ENCODE results near the gene HSPA1L. TPM values are rescaled to one million over a fixed set of nuclear protein-coding genes. Genes with fewer than 3 reads are reported as not detected.

Gene HSPA1L
- total RNA-seq, 1 experiment from 2014 or later: 1.2 TPM

- CTCF ChIA-PET: interaction anchor here (0.5 to 2.6 kb wide), 5 partner anchors 11 to 104 kb away, joined by 3 to 11 read pairs (median 3); partner anchors contain the start of gene LY6G5C
- ATAC-seq (no peak), DNase-seq (ENCODE audit: low spot score) (no peak)
- POLR2A ChIA-PET: no interaction called here
- Mint-ChIP-seq H3K4me1 (no peaks in the 10 kb centered on the region), H3K4me3 (no peak overlapping the region), H3K27ac (no peak overlapping the region), H3K36me3 (peaks cover 39% of the 10 kb centered on the region), H3K9me3 (no peaks in the 10 kb centered on the region), H3K27me3 (ENCODE audit: low read depth) (no peaks in the 10 kb centered on the region)
- TF ChIP-seq PRRX2 (CRISPR knock-in tag; IDR thresholded peaks at IDR 0.05): no peak
- TF ChIP-seq ETV6 (CRISPR knock-in tag; IDR thresholded peaks at IDR 0.05): no peak
- no peak for TF ChIP-seq E2F1 (CRISPR knock-in tag; IDR thresholded peaks at IDR 0.05)
- no peak for TF ChIP-seq CREM (CRISPR knock-in tag; IDR thresholded peaks at IDR 0.05)
- no peak for TF ChIP-seq MXD4 (CRISPR knock-in tag; IDR thresholded peaks at IDR 0.05; ENCODE audit: borderline replicate concordance)
- TF ChIP-seq ARID4B (CRISPR knock-in tag; IDR thresholded peaks at IDR 0.05; ENCODE audit: borderline replicate concordance): no peak
- no peak for TF ChIP-seq ZNF232 (CRISPR knock-in tag; IDR thresholded peaks at IDR 0.05)
- no peak for TF ChIP-seq ERG (CRISPR knock-in tag; IDR thresholded peaks at IDR 0.05)
- no peak for TF ChIP-seq ATF1 (CRISPR knock-in tag; IDR thresholded peaks at IDR 0.05)
- no peak for TF ChIP-seq IRF2 (CRISPR knock-in tag; IDR thresholded peaks at IDR 0.05; ENCODE audit: borderline replicate concordance, low read depth)
- no peak for TF ChIP-seq ELF4 (CRISPR knock-in tag; IDR thresholded peaks at IDR 0.05; ENCODE audit: low read depth)
- no peak for TF ChIP-seq NFYB (CRISPR knock-in tag; conservative IDR thresholded peaks at IDR 0.05; ENCODE audit: low read depth)
- no peak for TF ChIP-seq CDX4 (CRISPR knock-in tag; IDR thresholded peaks at IDR 0.05; ENCODE audit: borderline replicate concordance)
- TF ChIP-seq ZNF317 (CRISPR knock-in tag; IDR thresholded peaks at IDR 0.05; ENCODE audit: borderline replicate concordance, low read depth): no peak
- TF ChIP-seq ZNF416 (CRISPR knock-in tag; IDR thresholded peaks at IDR 0.05): no peak
Measured at GRCh38 chr6:31785475-31785874, 29.6 kb downstream of the HSPA1L start.

- H3K36me3 Mint-ChIP-seq: peaks cover 35% of the 10 kb centered on the region
- ATAC-seq: no peak
- POLR2A ChIA-PET: interaction anchor here (0.7 kb wide), 1 partner anchor 23 kb away, joined by 4 read pairs; no protein-coding TSS in a partner anchor
- H3K27ac Mint-ChIP-seq: no peak overlapping the region; the same call in 1 of the 2 replicates
- no peak overlapping the region for H3K4me3 Mint-ChIP-seq
- H3K9me3 Mint-ChIP-seq: no peaks in the 10 kb centered on the region
- DNase-seq (ENCODE audit: low spot score): no peak
- H3K27me3 Mint-ChIP-seq (ENCODE audit: low read depth): no peaks in the 10 kb centered on the region
- no peaks in the 10 kb centered on the region for H3K4me1 Mint-ChIP-seq
- CTCF ChIA-PET: interaction anchor here (0.9 to 2.6 kb wide), 3 partner anchors 12 to 18 kb away, joined by 3 to 11 read pairs (median 3); no protein-coding TSS in a partner anchor
- no peak for TF ChIP-seq ZBTB21 (CRISPR knock-in tag; IDR thresholded peaks at IDR 0.05; ENCODE audit: borderline replicate concordance)
- TF ChIP-seq NFYB (CRISPR knock-in tag; conservative IDR thresholded peaks at IDR 0.05; ENCODE audit: low read depth): no peak
- no peak for TF ChIP-seq TEAD1 (CRISPR knock-in tag; IDR thresholded peaks at IDR 0.05)
- no peak for TF ChIP-seq GTF2I (CRISPR knock-in tag; conservative IDR thresholded peaks at IDR 0.05)
- TF ChIP-seq FOXP4 (CRISPR knock-in tag; IDR thresholded peaks at IDR 0.05): no peak
- no peak for TF ChIP-seq HMGA2 (CRISPR knock-in tag; IDR thresholded peaks at IDR 0.05)
- no peak for TF ChIP-seq KAT7 (CRISPR knock-in tag; IDR thresholded peaks at IDR 0.05; ENCODE audit: borderline replicate concordance)
Measured at GRCh38 chr6:31784098-31784925, 30.8 kb downstream of the HSPA1L start.
